Right lobe of liver (tissue), 4 donors: ENCODE results near the gene ALOX5.

Experiments
- POLR2A ChIP-seq: fragments of 450-650 bp; IDR thresholded peaks from one replicate; pipeline ENCODE4 v1.6.1; 2017; ENCODE audit warnings: antibody characterized with exemption, mild to moderate bottlenecking
- TF ChIP-seq, protein P1 (sequence below), 4 donors: fragments of 200-600 bp in 3 of 4; fragments of 450-650 bp in 1 of 4; IDR thresholded peaks; one replicate each; pipeline versions ENCODE4 v1.5.1 to v1.8.0; 2016 to 2022; ENCODE audit warnings: antibody characterized with exemption in 4 of 4, mild to moderate bottlenecking in 2 of 4
- donor health status: DM: no; HTN: no; CAD: no.
- donor health status: DM: no; HTN: no; CAD: no.
- donor health status: DM: no; HTN: yes; CAD: no.

GRCh38 chr10:45353186-45353585, 20.8 kb upstream of the ALOX5 start:
- TF ChIP-seq, protein P1, sequence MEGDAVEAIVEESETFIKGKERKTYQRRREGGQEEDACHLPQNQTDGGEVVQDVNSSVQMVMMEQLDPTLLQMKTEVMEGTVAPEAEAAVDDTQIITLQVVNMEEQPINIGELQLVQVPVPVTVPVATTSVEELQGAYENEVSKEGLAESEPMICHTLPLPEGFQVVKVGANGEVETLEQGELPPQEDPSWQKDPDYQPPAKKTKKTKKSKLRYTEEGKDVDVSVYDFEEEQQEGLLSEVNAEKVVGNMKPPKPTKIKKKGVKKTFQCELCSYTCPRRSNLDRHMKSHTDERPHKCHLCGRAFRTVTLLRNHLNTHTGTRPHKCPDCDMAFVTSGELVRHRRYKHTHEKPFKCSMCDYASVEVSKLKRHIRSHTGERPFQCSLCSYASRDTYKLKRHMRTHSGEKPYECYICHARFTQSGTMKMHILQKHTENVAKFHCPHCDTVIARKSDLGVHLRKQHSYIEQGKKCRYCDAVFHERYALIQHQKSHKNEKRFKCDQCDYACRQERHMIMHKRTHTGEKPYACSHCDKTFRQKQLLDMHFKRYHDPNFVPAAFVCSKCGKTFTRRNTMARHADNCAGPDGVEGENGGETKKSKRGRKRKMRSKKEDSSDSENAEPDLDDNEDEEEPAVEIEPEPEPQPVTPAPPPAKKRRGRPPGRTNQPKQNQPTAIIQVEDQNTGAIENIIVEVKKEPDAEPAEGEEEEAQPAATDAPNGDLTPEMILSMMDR (IDR thresholded peaks at IDR 0.05), result no peak
- no peak for TF ChIP-seq POLR2A
